IMR-90 (cell line): ENCODE results near the gene PRRX1. TPM values are rescaled to one million over a fixed set of nuclear protein-coding genes. Genes with fewer than 3 reads are reported as not detected.

Experiments
- ATAC-seq: fragments of 200-7000 bp; cut with Tn5 transposase; 2 replicates; pipeline ENCODE4 v1.9.1; 2020; ENCODE audit warnings: low read depth, mild to moderate bottlenecking, moderate library complexity
- BruUV-seq: library from RNA; stranded (reverse); fragments of 400-500 nt; replicated peaks from 2 replicates; lab custom pipeline; 2021; lab: Mats Ljungman, UMichigan
- CTCF ChIA-PET: fragments of 300-600 bp; formaldehyde crosslinking; extraction: SDS; loops from one replicate; lab custom pipeline; 2021; ENCODE audit warnings: antibody characterized with exemption; lab: Yijun Ruan, JAX
- POLR2A ChIA-PET: fragments of 300-600 bp; sonication (Branson Sonifier 250); formaldehyde crosslinking; loops from one replicate; lab custom pipeline; 2022; ENCODE audit warnings: antibody characterized with exemption; ENCODE audit not compliant: unreplicated experiment; lab: Charles Lee
- DNase-seq: peaks from one replicate; pipeline ENCODE4 v3.0.0; 2013
- H2AFZ ChIP-seq: replicated peaks from 2 replicates; pipeline ENCODE3; 2013; ENCODE audit warnings: low read length, mild to moderate bottlenecking; ENCODE audit not compliant: poor library complexity
- H2AK5ac ChIP-seq: 2 replicates; pipeline ENCODE4 v1.6.1; 2013; ENCODE audit warnings: low read depth, low read length, inconsistent platforms
- H2AK9ac ChIP-seq: replicated peaks from 2 replicates; pipeline ENCODE3; 2013; ENCODE audit warnings: mild to moderate bottlenecking, low read depth, low read length, moderate library complexity; ENCODE audit not compliant: poor library complexity
- H2BK120ac ChIP-seq: 2 replicates; pipeline ENCODE4 v1.6.1; 2013; ENCODE audit warnings: low read depth, low read length, inconsistent platforms
- H2BK15ac ChIP-seq: 3 replicates; pipeline ENCODE4 v1.6.1; 2013; ENCODE audit warnings: low read depth, low read length, inconsistent platforms
- H2BK20ac ChIP-seq: 2 replicates; pipeline ENCODE4 v1.6.1; 2013; ENCODE audit warnings: low read depth, mild to moderate bottlenecking, inconsistent platforms, low read length, moderate library complexity
- H2BK5ac ChIP-seq: 2 replicates; pipeline ENCODE4 v1.6.1; 2013; ENCODE audit warnings: mild to moderate bottlenecking, low read depth, low read length, inconsistent platforms; ENCODE audit not compliant: poor library complexity, severe bottlenecking
- H3K14ac ChIP-seq: replicated peaks from 2 replicates; pipeline ENCODE4 v1.6.1; 2013; ENCODE audit warnings: low read depth, low read length, inconsistent platforms
- H3K18ac ChIP-seq: 2 replicates; pipeline ENCODE4 v1.6.1; 2013; ENCODE audit warnings: low read depth, low read length, control low read depth
- H3K23ac ChIP-seq: 2 replicates; pipeline ENCODE4 v1.6.1; 2013; ENCODE audit warnings: low read depth, low read length, inconsistent platforms
- H3K27ac ChIP-seq: 2 replicates; pipeline ENCODE4 v1.5.1; 2013; ENCODE audit warnings: mild to moderate bottlenecking, control low read depth, low read length; ENCODE audit not compliant: insufficient read depth
- H3K27me3 ChIP-seq: 2 replicates; pipeline ENCODE4 v1.6.1; 2013; ENCODE audit warnings: low read length; ENCODE audit not compliant: control insufficient read depth, insufficient read depth
- H3K36me3 ChIP-seq: 2 replicates; pipeline ENCODE4 v1.6.1; 2013; ENCODE audit warnings: low read length, mixed read lengths; ENCODE audit not compliant: control insufficient read depth, insufficient read depth
- H3K4ac ChIP-seq: 2 replicates; pipeline ENCODE4 v1.6.1; 2013; ENCODE audit warnings: low read depth, low read length, inconsistent platforms
- H3K4me1 ChIP-seq: 2 replicates; pipeline ENCODE4 v1.6.1; 2013; ENCODE audit warnings: low read length, mixed read lengths; ENCODE audit not compliant: control insufficient read depth, insufficient read depth
- H3K4me2 ChIP-seq: 2 replicates; pipeline ENCODE4 v1.6.1; 2013; ENCODE audit warnings: low read depth, mild to moderate bottlenecking, control low read depth, low read length, moderate library complexity
- H3K4me3 ChIP-seq: 2 replicates; pipeline ENCODE4 v1.5.1; 2013; ENCODE audit warnings: low read depth, mild to moderate bottlenecking, control low read depth, low read length, moderate library complexity; ENCODE audit not compliant: insufficient read depth
- H3K56ac ChIP-seq: 2 replicates; pipeline ENCODE4 v1.6.1; 2013; ENCODE audit warnings: low read length, inconsistent platforms; ENCODE audit not compliant: insufficient read depth; ENCODE audit errors: extremely low read depth
- H3K79me1 ChIP-seq, 2 experiments: 2 replicates each; pipeline ENCODE4 v1.6.1; 2013; ENCODE audit warnings: low read length in 2 of 2, inconsistent platforms in 1 of 2, low read depth in 1 of 2
- H3K9ac ChIP-seq: 2 replicates; pipeline ENCODE4 v1.6.1; 2013; ENCODE audit warnings: low read depth, low read length, control low read depth
- H3K9me1 ChIP-seq: 2 replicates; pipeline ENCODE4 v1.6.1; 2013; ENCODE audit warnings: low read length, inconsistent platforms; ENCODE audit not compliant: insufficient read depth
- H3K9me3 ChIP-seq: 2 replicates; pipeline ENCODE4 v1.6.1; 2013; ENCODE audit warnings: low read length; ENCODE audit not compliant: control insufficient read depth, insufficient read depth
- H4K20me1 ChIP-seq: 2 replicates; pipeline ENCODE4 v1.6.1; 2013; ENCODE audit warnings: low read length, inconsistent platforms; ENCODE audit not compliant: insufficient read depth
- H4K5ac ChIP-seq: 2 replicates; pipeline ENCODE4 v1.6.1; 2013; ENCODE audit warnings: mild to moderate bottlenecking, low read depth, low read length, control low read depth
- H4K8ac ChIP-seq, 2 experiments: 2 replicates each; pipeline ENCODE4 v1.6.1; 2013; ENCODE audit warnings: low read depth in 2 of 2, low read length in 2 of 2, control low read depth in 1 of 2, inconsistent platforms in 1 of 2
- H4K91ac ChIP-seq: 2 replicates; pipeline ENCODE4 v1.6.1; 2013; ENCODE audit warnings: low read depth, low read length, inconsistent platforms; ENCODE audit not compliant: insufficient read depth
- CHD1 ChIP-seq: IDR thresholded peaks from 2 replicates; pipeline ENCODE4 v1.6.1; 2012; ENCODE audit warnings: low read depth, low read length, improper control_type of control experiment
- CTCF ChIP-seq: conservative IDR thresholded peaks from 2 replicates; pipeline ENCODE4 v1.5.1; 2012; ENCODE audit warnings: mild to moderate bottlenecking, low read depth, low read length, improper control_type of control experiment
- MXI1 ChIP-seq: IDR thresholded peaks from 2 replicates; pipeline ENCODE4 v1.6.1; 2012; ENCODE audit warnings: low read depth, mild to moderate bottlenecking, low read length, moderate library complexity, borderline replicate concordance
- POLR2A ChIP-seq: IDR thresholded peaks from 2 replicates; pipeline ENCODE4 v1.6.1; 2012; ENCODE audit warnings: mild to moderate bottlenecking, low read depth, low read length
- WGBS, 2 experiments: methylation state at CpG; one replicate each; pipeline versions ENCODE4 v1.1.5 to v1.1.7; 2013; ENCODE audit warnings: missing lambda C conversion rate in 2 of 2; ENCODE audit not compliant: insufficient read length in 1 of 2; ENCODE audit errors: extremely low coverage in 2 of 2; 5-methylcytosine and 5-hydroxymethylcytosine counted together
- dilution Hi-C: fragments of 300-500 bp; cut with HindIII; formaldehyde crosslinking; loops from one replicate; pipeline ENCODE4 v1.14.3; 2018; ENCODE audit warnings: low sequenced_read_pairs; ENCODE audit not compliant: unreplicated experiment
- in situ Hi-C: fragments of 300-500 bp; cut with MboI; formaldehyde crosslinking; loops from 3 replicates; pipeline ENCODE4 v1.14.3; 2019; ENCODE audit warnings: low sequenced_read_pairs, inconsistent platforms, mixed read lengths
- intact Hi-C: fragments of 100-400 bp; cut with micrococcal nuclease; formaldehyde crosslinking; loops from 2 replicates; pipeline ENCODE4 v1.10.0; 2022
- polyA plus RNA-seq, 3 experiments: library from polyadenylated mRNA; depleted of rRNA; stranded (reverse); fragments of >200 nt; gene quantifications; 2 replicates each; pipeline ENCODE4 v1.2.3, GENCODE V29; 2012; ENCODE audit warnings: low replicate concordance in 1 of 3
- total RNA-seq: library from RNA; depleted of rRNA; stranded (reverse); fragments of >200 nt; gene quantifications from 2 replicates; pipeline ENCODE4 v1.2.3, GENCODE V29; 2012

The PRRX1 gene
- total and polyA plus RNA-seq, 2 of the 4 experiments (the other 2 are of a cell fraction), result 50.0 to 65.4 TPM

GRCh38 chr1:170662561-170663403 lies 1.1 kb upstream of the PRRX1 start:
- POLR2A ChIA-PET, result no interaction called here
- CTCF ChIA-PET, result interaction anchor here (1.0 kb wide), 1 partner anchor 102 kb away, joined by 3 read pairs; no protein-coding TSS in a partner anchor

More at GRCh38 chr1:170662561-170663403, 1.1 kb upstream of the PRRX1 start:
- DNase-seq (peak; percentile 49), ATAC-seq (peak; percentile 5)
- Histone ChIP-seq H3K14ac (peak overlapping the region; percentile 85), H2BK15ac (peak overlapping the region; percentile 67; the same call in 2 of the 3 replicates), H4K91ac (peak overlapping the region; percentile 81), H4K20me1 (no peaks in the 10 kb centered on the region), H2BK5ac (peak overlapping the region; percentile 89), H2AK5ac (peak overlapping the region; percentile 27; the same call in 1 of the 2 replicates), H3K4me2 (peak overlapping the region; percentile 93), H2BK20ac (peak overlapping the region; percentile 85), H4K5ac (peak overlapping the region; percentile 93), H2AFZ (peak overlapping the region; percentile 79), H3K9ac (peak overlapping the region; percentile 86), H3K36me3 (peaks cover 8% of the 10 kb centered on the region; the same call in 1 of the 2 replicates), H3K4me1 (peaks cover 10% of the 10 kb centered on the region), H3K4me3 (peak overlapping the region; percentile 88), H3K56ac (peak overlapping the region; percentile 94), H4K8ac (peak overlapping the region; percentile 79 to 94), H3K79me1 (peaks cover 5 to 37% of the 10 kb centered on the region in 2 experiments; a peak in 2 of 4 replicates), H3K9me3 (no peaks in the 10 kb centered on the region; the same call in 1 of the 2 replicates), H3K9me1 (no peaks in the 10 kb centered on the region), H3K18ac (peak overlapping the region; percentile 90), H2BK120ac (peak overlapping the region; percentile 94), H3K27me3 (no peaks in the 10 kb centered on the region), H2AK9ac (peak overlapping the region; percentile 79), H3K27ac (peak overlapping the region; percentile 80), H3K4ac (peak overlapping the region; percentile 91), H3K23ac (peak overlapping the region; percentile 93)
- no TSS peak for BruUV-seq
- TF ChIP-seq CHD1 (no peak), MXI1 (no peak), POLR2A (0 out of 2 replicates have a peak, but pooled peaks have one; percentile 12), CTCF (no peak)
- intact Hi-C loops (loop anchor here (1.0 to 10.0 kb wide), 8 partner anchors 115 to 733 kb away; partner anchors contain the start of genes GORAB and KIFAP3), in situ Hi-C loops (loop anchor here (10.0 to 25.0 kb wide), 3 partner anchors 128 to 725 kb away; partner anchors contain the start of gene GORAB), dilution Hi-C loops (no loop called here)
- WGBS, 2 experiments, result no CpG with 5 or more reads among the region's 11 CpGs
